Measurements from ENCODE around the gene PTP4A2.
A peak's percentile ranks its signal among the peaks of the same experiment; 100 is the strongest.
"Not testable (repeated sequence)": the region's sequence is repeated elsewhere in the genome, so short reads cannot be mapped to it uniquely, and the experiment has no call there.

PTP4A2 gene

DNA sequence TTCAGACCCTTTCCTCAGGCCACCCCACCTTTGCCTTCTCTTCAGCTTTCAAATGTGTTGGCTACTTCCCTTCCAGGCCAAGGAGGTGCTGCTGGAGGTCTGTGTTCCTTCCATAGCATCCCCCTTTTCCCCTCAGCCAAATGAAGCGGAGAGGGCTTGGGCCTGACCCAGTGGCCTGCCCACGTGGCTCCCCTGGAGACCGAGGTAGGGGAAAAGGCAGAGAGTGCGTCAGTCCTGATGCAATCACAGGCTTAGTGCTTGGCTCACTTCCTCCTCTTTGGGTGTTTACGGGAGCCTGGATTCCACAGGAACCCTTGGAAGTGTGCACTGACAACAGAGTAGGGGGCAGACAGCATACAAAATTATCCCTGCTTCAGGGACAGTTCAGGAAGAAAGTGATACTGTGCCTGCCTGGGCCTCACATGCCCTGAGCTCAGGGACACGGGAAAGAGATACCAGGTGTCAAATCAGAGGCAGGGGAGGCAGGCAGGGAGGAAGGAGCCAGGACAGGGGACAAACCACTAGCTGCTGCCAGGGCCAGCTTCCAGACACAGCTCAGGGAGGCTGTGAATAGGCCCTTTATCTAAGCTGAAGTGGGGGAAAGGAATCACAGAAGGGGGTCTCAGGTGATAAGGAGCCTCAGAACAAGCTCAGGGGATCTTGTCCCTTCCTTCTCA, 16.6 kb upstream of the PTP4A2 start:
- H3K4me3 ChIP-seq, result no peak overlapping the region
- peak overlapping the region; percentile 8 to 95 (median 87) for H3K27ac ChIP-seq

DNA sequence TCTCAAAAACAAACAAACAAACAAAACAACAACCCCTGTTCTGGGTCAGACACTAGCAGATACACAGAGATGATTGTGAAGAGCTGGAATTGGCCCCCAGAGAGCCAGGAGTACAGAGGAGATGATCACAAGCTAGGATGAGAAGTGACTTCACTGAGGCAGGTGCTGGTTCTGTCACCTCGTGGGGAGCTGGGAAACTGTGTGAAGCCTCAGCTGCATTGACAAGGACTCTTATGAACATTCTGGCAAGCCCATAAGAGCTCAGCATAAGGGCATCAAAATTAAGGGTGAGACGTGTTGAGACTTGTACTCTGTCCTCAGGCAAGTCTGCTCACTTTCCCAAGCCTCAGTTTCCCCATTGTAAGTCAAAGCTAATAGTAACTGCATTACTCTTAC, 14.7 kb upstream of the PTP4A2 start:
- H3K27ac ChIP-seq, result peak overlapping the region in 2 of 21 experiments; percentile 20 to 23
- no peak overlapping the region for H3K4me3 ChIP-seq

- H3K4me3 ChIP-seq, result no peak overlapping the region
- H3K27ac ChIP-seq, result peak overlapping the region in 5 of 21 experiments; percentile 6 to 38 (median 23)
Measured at GRCh38 chr1:31951276-31951675, 13.1 kb upstream of the PTP4A2 start.

DNA sequence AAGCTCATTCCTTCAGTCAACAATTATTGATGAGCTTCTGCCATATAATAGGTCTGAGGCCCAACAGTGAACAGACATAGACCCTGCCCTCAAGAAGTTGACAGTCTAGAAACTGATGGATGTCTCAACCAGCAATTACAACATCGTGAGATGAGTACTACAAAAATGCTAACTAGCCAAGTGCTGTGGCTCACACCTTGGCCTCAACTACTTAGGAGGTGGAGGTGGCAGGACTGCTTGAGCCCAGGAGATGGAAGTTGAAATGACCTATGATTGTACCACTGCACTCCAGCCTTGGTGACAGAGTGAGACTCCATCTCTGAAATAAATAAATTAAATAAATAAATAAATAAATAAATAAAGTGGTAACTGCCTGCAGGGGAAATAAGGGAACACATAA, 11.7 kb upstream of the PTP4A2 start:
- Histone ChIP-seq H3K4me3 (no peak overlapping the region), H3K27ac (no peak overlapping the region)

- H3K4me3 ChIP-seq, result not testable (repeated sequence)
- peak overlapping the region in 8 of 21 experiments; percentile 87 to 98 (median 97) for H3K27ac ChIP-seq
Measured at GRCh38 chr1:31945677-31946076, 7.5 kb upstream of the PTP4A2 start.

- Histone ChIP-seq H3K4me3 (peak overlapping the region; percentile 26 to 43 (median 37)), H3K27ac (peak overlapping the region; percentile 83 to 98 (median 96))
Measured at GRCh38 chr1:31944205-31945089, 6.3 kb upstream of the PTP4A2 start.

GRCh38 chr1:31943546-31944184, 5.5 kb upstream of the PTP4A2 start:
- peak overlapping the region in 20 of 21 experiments; percentile 87 to 98 (median 96) for H3K27ac ChIP-seq
- peak overlapping the region in 6 of 7 experiments; percentile 29 to 43 (median 38) for H3K4me3 ChIP-seq

GRCh38 chr1:31942061-31942460, 3.9 kb upstream of the PTP4A2 start:
- peak overlapping the region in 11 of 21 experiments; percentile 9 to 98 (median 89) for H3K27ac ChIP-seq
- H3K4me3 ChIP-seq, result not testable (repeated sequence)

DNA sequence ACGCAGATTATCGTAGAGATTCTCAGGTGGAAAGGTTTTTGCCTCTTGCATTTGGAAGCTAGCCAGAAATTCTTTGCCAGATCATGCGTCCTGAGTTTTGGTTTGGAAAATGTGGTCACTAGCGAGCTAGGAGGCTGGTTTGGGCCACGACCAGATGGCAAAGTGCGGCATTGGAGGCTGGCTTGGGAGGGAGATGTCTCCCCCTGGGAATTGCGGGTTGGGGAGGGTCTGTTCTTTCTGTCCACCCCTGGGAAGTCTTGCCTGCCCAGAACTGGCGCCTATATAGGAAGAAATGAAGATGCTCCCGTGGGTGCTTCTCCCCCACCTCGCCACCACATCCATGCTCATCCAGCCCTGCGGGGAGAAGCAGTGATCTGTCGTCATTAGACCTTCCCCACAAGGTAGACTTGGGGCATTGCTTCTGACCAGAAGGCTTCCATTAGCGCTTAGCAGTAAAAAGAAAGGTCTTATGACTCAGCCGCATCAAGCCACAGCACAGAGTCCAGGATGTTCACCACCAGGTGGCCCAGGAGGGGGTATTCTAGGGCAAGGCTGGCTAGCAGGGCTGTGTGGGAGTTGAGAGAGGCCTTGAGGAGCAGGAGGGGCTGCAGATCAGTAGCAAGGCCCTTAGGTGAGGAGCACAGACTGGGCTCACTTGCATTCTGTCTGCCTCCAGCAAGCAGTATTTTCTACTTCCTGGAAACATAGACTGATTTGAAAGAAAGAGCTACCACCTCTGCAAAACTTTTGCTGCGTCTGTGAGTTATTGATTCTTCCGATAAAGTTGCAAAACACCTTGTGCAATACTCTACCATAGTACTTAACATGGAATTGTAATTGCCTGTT, 1.5 kb upstream of the PTP4A2 start:
- H3K4me3 ChIP-seq, result no peak overlapping the region

DNA sequence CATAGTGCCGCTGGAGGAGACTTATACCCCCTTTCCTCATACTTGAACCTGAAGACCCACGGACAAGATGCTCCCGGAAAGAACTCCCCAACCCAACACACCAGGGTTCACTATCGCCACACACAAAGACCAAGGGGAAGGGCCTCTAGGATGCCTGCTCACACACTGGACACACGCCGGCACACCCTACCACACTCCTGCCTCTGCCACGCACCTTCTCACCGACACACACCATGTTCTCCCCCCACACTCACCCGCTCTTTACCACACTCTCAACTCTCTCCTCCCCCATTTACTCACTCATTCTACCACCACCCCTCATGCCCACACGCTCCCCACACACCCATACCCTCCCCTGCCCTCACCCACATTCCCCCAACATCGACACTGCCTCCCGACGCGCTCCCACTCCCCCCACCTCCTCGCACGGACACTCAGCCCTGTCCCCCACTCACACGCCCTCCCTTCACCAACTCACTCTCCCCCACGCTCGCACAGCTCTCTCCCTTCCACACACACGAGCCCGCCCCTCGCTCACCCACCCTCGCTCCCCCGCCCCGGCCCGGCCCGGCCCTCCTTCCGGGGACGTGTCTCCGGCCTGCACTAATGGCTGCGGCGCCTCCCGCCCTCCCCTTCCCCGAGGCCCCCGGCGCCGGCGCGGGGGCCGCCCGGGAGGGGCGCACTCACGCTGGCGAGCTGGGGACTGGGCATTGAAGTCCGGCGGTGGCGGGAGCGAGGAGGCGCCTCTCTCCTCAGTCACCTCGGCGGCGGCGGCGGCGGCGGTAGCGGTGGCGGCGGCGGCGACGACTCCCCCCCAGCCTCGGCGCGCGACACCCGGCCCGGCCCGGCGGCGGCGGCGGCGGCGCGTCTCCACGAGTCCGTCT, 626 bp downstream of the PTP4A2 start:
- peak overlapping the region; percentile 60 to 82 (median 73) for H3K4me3 ChIP-seq
- peak overlapping the region; percentile 83 to 98 (median 94) for H3K27ac ChIP-seq

More for the DNA sequence above, 1.5 kb upstream of the PTP4A2 start:
- H3K27ac ChIP-seq, result peak overlapping the region in 20 of 21 experiments; percentile 50 to 98 (median 94)

- Histone ChIP-seq H3K27ac (peak overlapping the region in 20 of 21 experiments; percentile 83 to 98 (median 94)), H3K4me3 (peak overlapping the region; percentile 60 to 82 (median 73))
Measured at GRCh38 chr1:31936981-31937299, 1.2 kb downstream of the PTP4A2 start.

- H3K4me3 ChIP-seq, result peak overlapping the region; percentile 60 to 82 (median 73)
- H3K27ac ChIP-seq, result peak overlapping the region in 19 of 21 experiments; percentile 83 to 98 (median 94)
Measured at GRCh38 chr1:31936278-31936980, 1.7 kb downstream of the PTP4A2 start.

GRCh38 chr1:31934706-31935629, 3.2 kb downstream of the PTP4A2 start:
- Histone ChIP-seq H3K4me3 (peak overlapping the region in 1 of 7 experiments; percentile 73), H3K27ac (peak overlapping the region in 18 of 21 experiments; percentile 5 to 98 (median 76))

GRCh38 chr1:31932491-31933316, 5.5 kb downstream of the PTP4A2 start:
- peak overlapping the region in 15 of 21 experiments; percentile 2 to 73 (median 47) for H3K27ac ChIP-seq
- H3K4me3 ChIP-seq, result no peak overlapping the region

DNA sequence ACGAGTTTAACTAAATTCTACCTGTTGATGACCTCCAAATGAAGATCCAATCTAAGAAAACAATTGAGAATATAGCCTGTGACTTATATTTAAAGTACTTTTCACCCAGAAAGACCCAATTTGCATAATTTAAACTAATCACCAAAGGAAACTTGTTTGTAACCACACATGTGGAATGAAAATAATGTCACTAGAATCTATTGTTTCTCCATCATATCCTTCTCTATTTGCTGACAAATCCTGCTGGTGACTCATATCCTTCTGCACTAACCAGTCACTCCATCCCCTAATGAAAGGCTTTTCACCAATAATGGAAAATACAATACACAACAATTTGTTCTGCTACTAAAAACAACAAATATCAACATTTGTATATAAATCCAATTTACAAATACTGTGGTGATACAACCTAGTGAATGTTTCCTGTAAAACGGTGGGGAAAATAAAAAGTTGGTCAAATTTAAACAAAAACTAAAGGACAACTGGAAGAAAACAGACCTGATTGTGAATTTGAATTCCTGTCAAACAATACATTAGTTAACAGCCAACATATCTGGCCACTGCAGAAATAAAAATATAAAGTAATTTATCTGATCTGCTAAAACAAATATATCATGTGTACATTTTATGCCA, 6.5 kb downstream of the PTP4A2 start:
- H3K27ac ChIP-seq, result peak overlapping the region in 15 of 21 experiments; percentile 2 to 73 (median 38)

More for the DNA sequence above, 6.5 kb downstream of the PTP4A2 start:
- H3K4me3 ChIP-seq, result no peak overlapping the region
